AG04450 (cell line): ENCODE data around the gene MSX2. TPM values are rescaled to one million over a fixed set of nuclear protein-coding genes. Genes with fewer than 3 reads are reported as not detected.

ENCODE experiments used
- CTCF ChIA-PET: fragments of 300-600, 350-600 bp; formaldehyde crosslinking; extraction: SDS; loops from one replicate; lab custom pipeline; 2022; ENCODE audit warnings: antibody characterized with exemption, inconsistent platforms; lab: Charles Lee
- POLR2A ChIA-PET: fragments of 350-600 bp; formaldehyde crosslinking; extraction: SDS; loops from one replicate; lab custom pipeline; 2021; ENCODE audit warnings: antibody characterized with exemption, inconsistent platforms; lab: Yijun Ruan, JAX
- DNase-seq: peaks from one replicate; pipeline ENCODE4 v3.0.0-alpha.2; 2011; ENCODE audit warnings: low read depth, low spot score
- H3K27ac ChIP-seq: one replicate; pipeline ENCODE4 v1.5.1; 2012; ENCODE audit warnings: low read depth, low read length, control low read depth
- H3K27me3 ChIP-seq: one replicate; pipeline ENCODE4 v1.6.0; 2012; ENCODE audit warnings: low read length; ENCODE audit not compliant: control insufficient read depth, insufficient read depth
- H3K4me3 ChIP-seq: 2 replicates; pipeline ENCODE4 v1.5.1; 2011; ENCODE audit warnings: mild to moderate bottlenecking, low read depth, low read length, control low read depth
- H3K9me3 ChIP-seq: 2 replicates; pipeline ENCODE4 v1.5.1; 2012; ENCODE audit warnings: low read length; ENCODE audit not compliant: control insufficient read depth, insufficient read depth
- polyA plus RNA-seq: library from polyadenylated mRNA; depleted of rRNA; stranded (reverse); fragments of >200 nt; gene quantifications from 2 replicates; pipeline ENCODE4 v1.2.3, GENCODE V29; 2011
- TF ChIP-seq, protein P1 (sequence below): IDR thresholded peaks from 2 replicates; pipeline ENCODE4 v1.5.1; 2011; ENCODE audit warnings: low read depth, low read length, control low read depth, inconsistent platforms

MSX2 gene
- polyA plus RNA-seq, 1 experiment, result 7.2 TPM

DNA sequence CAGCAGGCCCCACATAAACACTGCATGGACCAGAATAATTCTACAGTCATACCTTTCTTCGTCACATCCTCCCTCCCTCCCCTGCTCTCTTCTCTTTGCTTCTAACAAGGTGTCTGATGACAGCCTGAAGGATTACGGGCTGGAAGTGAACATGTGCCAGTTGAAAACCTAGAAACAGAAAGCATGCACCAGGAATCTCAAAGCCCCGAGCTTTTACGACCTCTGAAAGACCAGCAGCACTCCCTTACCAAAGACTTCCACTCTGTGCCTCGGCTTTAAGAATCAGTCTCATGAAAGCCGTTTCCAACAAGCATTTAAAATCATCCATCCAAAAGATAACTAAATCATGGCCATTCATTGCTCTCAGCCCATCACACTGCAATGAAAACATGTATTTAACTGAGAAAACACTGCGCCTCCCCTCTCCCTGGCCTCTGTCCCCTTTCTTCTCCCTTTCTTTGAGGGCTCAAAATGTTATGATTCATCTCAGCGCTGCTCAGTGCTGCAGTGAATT lies 21.3 kb downstream of the MSX2 start:
- no peak overlapping the region for H3K27ac ChIP-seq
- H3K4me3 ChIP-seq, result no peak overlapping the region
- H3K27me3 ChIP-seq, result peaks cover 35% of the 10 kb centered on the region
- POLR2A ChIA-PET, result no interaction called here
- no peaks in the 10 kb centered on the region for H3K9me3 ChIP-seq
- DNase-seq, result no peak
- CTCF ChIA-PET, result no interaction called here
- TF ChIP-seq, protein P1, sequence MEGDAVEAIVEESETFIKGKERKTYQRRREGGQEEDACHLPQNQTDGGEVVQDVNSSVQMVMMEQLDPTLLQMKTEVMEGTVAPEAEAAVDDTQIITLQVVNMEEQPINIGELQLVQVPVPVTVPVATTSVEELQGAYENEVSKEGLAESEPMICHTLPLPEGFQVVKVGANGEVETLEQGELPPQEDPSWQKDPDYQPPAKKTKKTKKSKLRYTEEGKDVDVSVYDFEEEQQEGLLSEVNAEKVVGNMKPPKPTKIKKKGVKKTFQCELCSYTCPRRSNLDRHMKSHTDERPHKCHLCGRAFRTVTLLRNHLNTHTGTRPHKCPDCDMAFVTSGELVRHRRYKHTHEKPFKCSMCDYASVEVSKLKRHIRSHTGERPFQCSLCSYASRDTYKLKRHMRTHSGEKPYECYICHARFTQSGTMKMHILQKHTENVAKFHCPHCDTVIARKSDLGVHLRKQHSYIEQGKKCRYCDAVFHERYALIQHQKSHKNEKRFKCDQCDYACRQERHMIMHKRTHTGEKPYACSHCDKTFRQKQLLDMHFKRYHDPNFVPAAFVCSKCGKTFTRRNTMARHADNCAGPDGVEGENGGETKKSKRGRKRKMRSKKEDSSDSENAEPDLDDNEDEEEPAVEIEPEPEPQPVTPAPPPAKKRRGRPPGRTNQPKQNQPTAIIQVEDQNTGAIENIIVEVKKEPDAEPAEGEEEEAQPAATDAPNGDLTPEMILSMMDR, result no peak

DNA sequence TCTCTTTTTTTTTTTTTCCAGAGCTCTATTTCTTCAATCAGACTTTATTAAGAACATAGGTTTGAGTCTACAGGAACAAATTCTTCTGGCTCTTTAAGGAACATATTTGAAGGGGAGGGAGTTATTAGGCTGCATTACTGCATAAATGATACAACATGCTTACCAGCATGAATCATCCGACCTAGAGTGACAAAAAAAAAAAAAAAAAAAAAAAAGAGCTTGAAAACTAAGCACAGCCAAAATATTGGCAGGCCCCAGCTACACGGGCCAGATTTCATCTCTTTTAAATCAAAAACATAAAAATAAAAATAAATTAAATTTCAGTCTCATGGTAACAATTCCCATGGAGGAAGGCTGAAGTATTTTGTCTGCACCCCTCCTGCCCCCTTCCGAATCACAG lies 26.3 kb downstream of the MSX2 start:
- TF ChIP-seq, protein P1, result no peak
- CTCF ChIA-PET, result interaction anchor here (0.6 to 7.1 kb wide), 8 partner anchors 14 to 1170 kb away, joined by 3 to 75 read pairs (median 4); no protein-coding TSS in a partner anchor
- peak overlapping the region; percentile 55 for H3K4me3 ChIP-seq
- peaks cover 35% of the 10 kb centered on the region for H3K27me3 ChIP-seq
- no peaks in the 10 kb centered on the region; the same call in 1 of the 2 replicates for H3K9me3 ChIP-seq
- no peak overlapping the region for H3K27ac ChIP-seq
- POLR2A ChIA-PET, result interaction anchor here (0.6 to 0.7 kb wide), 3 partner anchors 25 to 239 kb away, joined by 3 to 7 read pairs (median 5); no protein-coding TSS in a partner anchor
- DNase-seq, result no peak

DNA sequence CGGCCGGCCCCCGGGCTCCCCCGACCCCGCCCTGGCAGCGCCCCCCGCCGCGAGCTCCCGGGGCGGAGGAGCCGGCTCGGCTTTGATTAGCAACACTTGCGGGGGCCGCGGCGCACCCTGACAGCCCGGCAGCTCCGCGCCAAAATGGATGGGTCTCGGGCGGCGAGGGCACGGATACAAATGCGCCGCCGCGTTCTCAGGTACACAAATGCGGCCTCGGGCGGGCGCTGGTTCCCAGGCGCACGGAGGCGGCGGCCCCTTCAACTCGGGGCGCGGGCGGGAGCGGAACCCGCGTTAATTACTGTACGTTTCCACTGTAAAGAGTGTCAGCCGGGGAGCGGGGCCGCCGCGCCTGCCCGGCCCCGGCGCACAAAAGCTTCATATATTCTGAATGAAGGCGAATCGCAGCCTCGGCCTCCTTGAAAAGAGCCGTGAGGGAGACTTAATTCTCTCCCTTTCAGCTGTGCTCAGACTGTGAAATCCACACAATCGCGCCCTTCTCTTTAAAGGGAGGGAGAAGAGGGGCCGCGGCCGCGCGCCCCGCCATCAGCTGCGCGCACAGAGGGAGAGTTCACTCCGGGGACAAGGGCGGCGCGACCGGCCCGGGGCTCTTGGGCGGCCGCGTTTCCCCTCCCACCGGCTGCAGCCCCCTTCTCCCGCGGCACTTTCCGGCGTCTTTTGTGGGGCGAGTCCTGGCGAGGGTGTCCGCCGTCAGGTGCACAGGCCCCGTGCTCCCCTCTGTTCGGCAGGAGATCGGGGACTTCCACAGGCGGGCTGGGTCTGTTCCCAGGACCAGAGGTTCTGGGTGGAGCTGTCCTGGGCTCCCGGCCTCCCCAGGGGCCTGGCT lies 27.0 kb downstream of the MSX2 start:
- Histone ChIP-seq H3K27ac (no peak overlapping the region), H3K4me3 (peak overlapping the region; percentile 55), H3K9me3 (no peaks in the 10 kb centered on the region; the same call in 1 of the 2 replicates), H3K27me3 (peaks cover 33% of the 10 kb centered on the region)
- no peak for DNase-seq
- TF ChIP-seq, protein P1, result no peak
- ChIA-PET CTCF (interaction anchor here (0.6 to 7.1 kb wide), 9 partner anchors 15 to 1171 kb away, joined by 3 to 75 read pairs (median 3); no protein-coding TSS in a partner anchor), POLR2A (interaction anchor here (0.6 to 0.7 kb wide), 3 partner anchors 26 to 240 kb away, joined by 3 to 7 read pairs (median 5); no protein-coding TSS in a partner anchor)

DNA sequence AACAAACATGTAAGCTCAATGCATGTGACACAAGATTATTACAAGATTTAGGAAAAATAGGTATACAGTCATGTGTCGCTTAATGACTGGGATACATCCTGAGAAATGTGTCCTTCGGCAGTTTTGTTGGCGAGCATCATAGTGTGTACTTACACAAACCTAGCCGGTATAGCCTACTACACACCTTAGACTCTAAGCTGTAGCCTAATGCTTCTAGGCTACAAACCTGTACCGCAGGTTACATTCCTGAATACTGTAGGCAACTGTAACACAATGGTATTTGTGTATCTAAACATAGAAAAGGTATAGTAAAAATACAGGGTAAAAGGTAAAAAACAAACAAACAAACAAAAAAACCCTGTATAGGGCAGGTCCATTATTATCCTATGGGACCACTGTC lies 27.7 kb downstream of the MSX2 start:
- Histone ChIP-seq H3K27me3 (peaks cover 31% of the 10 kb centered on the region), H3K9me3 (no peaks in the 10 kb centered on the region; the same call in 1 of the 2 replicates), H3K4me3 (no peak overlapping the region), H3K27ac (no peak overlapping the region)
- CTCF ChIA-PET, result interaction anchor here (1.1 to 7.1 kb wide), 2 partner anchors 330 to 425 kb away, joined by 4 to 75 read pairs; no protein-coding TSS in a partner anchor
- no peak for DNase-seq
- TF ChIP-seq, protein P1, result no peak
- POLR2A ChIA-PET, result no interaction called here
